ENCODE measurements around the gene ECM1.

ECM1 gene

DNA sequence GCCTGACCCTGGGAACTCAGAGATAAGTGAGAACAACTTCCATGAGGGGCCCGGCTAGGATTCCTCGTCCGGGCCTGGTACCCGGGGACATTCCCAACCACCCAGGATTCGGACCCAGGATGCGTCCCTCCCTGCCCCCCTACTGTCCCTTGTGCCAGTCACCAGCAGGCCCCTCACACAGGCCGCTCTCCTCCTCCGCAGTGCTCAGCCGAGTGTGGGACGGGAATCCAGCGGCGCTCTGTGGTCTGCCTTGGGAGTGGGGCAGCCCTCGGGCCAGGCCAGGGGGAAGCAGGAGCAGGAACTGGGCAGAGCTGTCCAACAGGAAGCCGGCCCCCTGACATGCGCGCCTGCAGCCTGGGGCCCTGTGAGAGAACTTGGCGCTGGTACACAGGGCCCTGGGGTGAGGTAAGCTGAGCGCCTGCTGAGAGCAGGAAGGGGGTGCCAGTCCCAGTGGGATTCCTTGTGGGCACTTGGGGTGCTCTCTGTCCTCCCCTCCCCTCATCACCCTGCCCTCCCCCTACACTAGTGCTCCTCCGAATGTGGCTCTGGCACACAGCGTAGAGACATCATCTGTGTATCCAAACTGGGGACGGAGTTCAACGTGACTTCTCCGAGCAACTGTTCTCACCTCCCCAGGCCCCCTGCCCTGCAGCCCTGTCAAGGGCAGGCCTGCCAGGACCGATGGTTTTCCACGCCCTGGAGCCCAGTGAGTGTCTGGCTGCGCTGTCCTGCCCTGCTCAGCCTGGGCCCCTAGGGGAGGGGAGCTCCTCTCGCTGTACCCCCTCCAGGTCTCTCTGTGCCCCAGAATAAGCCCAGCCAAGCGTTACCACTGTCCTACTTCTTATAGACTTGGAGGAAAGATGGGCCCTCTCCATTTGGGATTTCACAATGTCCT, 51.1 kb downstream of the ECM1 start:
- DNase-seq (ENCODE audit: low read depth) = no peak

GRCh38 chr1:150559656-150560010, 51.7 kb downstream of the ECM1 start:
- no peak for DNase-seq (ENCODE audit: low read depth)

- DNase-seq (ENCODE audit: low read depth) = peak; percentile 64
Measured at GRCh38 chr1:150560011-150560438, 52.1 kb downstream of the ECM1 start.

DNA sequence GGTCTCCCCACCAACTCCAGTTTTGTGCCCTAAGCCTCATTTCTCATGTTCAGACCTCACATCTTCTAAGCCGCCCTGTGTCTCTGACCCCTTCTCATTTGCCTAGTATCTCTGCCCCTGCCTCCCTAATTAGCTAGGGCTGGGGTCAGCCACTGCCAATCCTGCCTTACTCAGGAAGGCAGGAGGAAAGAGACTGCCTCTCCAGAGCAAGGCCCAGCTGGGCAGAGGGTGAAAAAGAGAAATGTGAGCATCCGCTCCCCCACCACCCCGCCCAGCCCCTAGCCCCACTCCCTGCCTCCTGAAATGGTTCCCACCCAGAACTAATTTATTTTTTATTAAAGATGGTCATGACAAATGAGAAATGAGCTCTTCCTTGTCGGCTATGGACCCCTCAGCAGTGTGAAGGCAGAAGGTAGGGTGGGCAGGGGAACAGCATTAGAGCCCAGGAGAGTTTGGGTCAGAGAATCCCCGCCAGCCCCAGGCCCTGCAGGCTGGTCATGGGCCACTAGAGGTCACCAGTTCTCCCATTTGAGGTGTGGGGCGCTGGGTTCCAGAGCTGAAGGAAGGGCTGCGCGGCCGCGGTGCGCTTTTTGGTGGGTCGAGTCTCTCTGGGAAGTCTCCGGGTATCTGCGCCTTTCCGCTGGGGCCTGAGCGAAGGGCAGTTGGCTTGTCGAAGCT, 52.8 kb downstream of the ECM1 start:
- peak; percentile 79 for DNase-seq (ENCODE audit: low read depth)

- DNase-seq (ENCODE audit: low read depth) = peak; percentile 52
Measured at GRCh38 chr1:150561254-150561973, 53.5 kb downstream of the ECM1 start.

DNA sequence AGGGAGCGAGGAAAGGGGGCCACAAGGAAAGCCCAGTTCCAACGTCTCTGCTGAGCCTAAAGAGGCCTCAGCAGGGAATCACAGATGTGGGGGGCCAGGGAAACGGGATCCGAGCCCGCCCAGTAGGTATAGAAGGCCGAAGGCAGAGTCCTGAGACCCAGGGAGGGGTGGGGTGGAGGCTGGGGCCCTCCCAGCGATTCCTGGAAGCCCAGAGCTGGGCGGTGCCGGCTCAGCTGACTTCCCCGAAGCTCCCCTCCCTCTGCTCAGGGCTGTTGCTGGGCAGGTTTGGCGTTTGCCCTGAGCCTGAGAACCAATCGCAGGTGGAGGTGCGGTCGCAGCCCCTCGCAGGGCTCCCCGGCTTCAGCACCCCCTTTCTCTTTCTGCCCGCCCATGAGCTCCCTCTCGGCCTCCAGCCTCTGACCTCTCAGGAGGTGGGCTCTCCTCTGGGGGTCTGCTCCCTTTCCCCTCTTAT, 54.1 kb downstream of the ECM1 start:
- peak; percentile 85 for DNase-seq (ENCODE audit: low read depth)

DNA sequence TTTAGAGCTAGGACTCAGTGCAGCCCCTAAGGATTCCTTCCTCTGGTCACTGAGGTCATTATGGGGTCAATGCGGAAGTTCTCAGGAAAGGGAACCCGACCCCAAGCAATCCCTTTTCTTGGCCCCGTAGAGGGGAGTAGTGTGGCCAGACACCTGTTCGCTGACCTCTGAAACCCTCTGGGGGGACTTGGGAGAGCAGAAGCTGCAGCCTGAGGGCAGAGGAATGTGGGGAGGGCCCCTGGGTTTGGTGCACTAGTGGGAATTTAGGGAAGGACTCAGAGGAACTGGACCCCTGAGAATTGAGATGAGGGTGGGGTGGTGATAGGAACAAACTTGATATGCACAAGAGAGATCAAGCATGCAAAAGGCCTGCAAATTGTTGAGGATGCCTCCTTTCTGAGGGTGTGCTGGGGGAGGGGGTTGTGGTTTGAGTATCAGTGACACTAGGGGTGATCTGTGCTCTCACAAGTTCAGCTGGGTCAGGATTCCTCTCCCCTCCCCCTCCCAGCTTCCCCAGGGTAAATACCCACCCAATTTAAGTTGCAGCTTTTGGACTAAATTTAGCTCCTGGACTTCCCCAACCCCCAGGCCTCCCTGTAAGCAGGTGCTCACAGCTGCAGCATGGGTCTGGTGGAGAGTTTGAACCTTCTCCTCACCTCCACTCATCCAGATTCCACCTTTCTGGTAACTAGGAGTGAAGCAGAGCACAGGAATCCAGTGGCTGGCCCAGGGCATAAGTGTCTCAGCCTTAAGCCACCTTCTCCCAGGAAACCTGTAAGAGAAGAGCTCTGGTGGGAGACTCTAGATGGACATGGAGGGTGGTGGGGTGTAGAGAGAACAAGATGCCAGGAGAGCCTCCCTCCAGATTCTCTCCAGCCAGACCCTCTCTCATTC, 54.8 kb downstream of the ECM1 start:
- DNase-seq (ENCODE audit: low read depth) = peak; percentile 74
